HCT116 (cell line): ENCODE measurements around the gene TBCD. TPM values are rescaled to one million over a fixed set of nuclear protein-coding genes. Genes with fewer than 3 reads are reported as not detected.

Source experiments
- ATAC-seq: fragments of 200-7000 bp; cut with Tn5 transposase; 2 replicates; pipeline ENCODE4 v1.9.1; 2020; ENCODE audit warnings: mild to moderate bottlenecking, moderate library complexity
- BruUV-seq: library from RNA; stranded (reverse); fragments of 400-500 nt; replicated peaks from 2 replicates; lab custom pipeline; 2021; lab: Mats Ljungman, UMichigan
- CTCF ChIA-PET: fragments of 300-600 bp; sonication (Branson Sonifier 250); formaldehyde crosslinking; loops from one replicate; lab custom pipeline; 2021; ENCODE audit warnings: antibody characterized with exemption; lab: Charles Lee
- POLR2A ChIA-PET: fragments of 300-600, 350-600 bp; sonication (Branson Sonifier 250); formaldehyde crosslinking; loops from one replicate; lab custom pipeline; 2021; ENCODE audit warnings: antibody characterized with exemption; lab: Charles Lee
- RAD21 ChIA-PET, 2 experiments: fragments of 300-600 bp; sonication (Branson Sonifier 250); formaldehyde crosslinking; loops; one replicate each; lab custom pipeline; 2023; ENCODE audit warnings: low total read pairs in 2 of 2; ENCODE audit not compliant: uncharacterized antibody in 2 of 2, unreplicated experiment in 2 of 2, low non-redundant PET in 1 of 2; lab: Charles Lee
- DNase-seq: peaks from one replicate; pipeline ENCODE4 v3.0.0-alpha.2; 2010; ENCODE audit warnings: low read depth, low spot score
- H2AFZ ChIP-seq: fragments of 200-600 bp; shearing (Covaris generic), sonication (generic); 2 replicates; pipeline ENCODE4 v1.6.1; 2017; ENCODE audit warnings: low read depth, mixed run types, mixed read lengths, antibody characterized with exemption, low read length; ENCODE audit not compliant: poor library complexity, severe bottlenecking
- H3K27ac ChIP-seq: 2 replicates; pipeline ENCODE4 v1.5.1; 2012; ENCODE audit warnings: low read depth, low read length
- H3K27me3 ChIP-seq: fragments of 200-600 bp; sonication (generic); 2 replicates; pipeline ENCODE4 v1.6.1; 2016; ENCODE audit warnings: mixed run types, low read length, mixed read lengths; ENCODE audit not compliant: insufficient read depth
- H3K36me3 ChIP-seq, 2 experiments: fragments of 200-500 bp in 1 of 2; fragments of 200-600 bp in 1 of 2; sonication (Bioruptor generic) in 1 of 2; sonication (generic) in 1 of 2; 2 replicates each; pipeline versions ENCODE4 v1.5.1 to v1.6.1; 2014 to 2016; ENCODE audit warnings: low read length in 2 of 2, inconsistent platforms in 1 of 2, mixed read lengths in 1 of 2, mixed run types in 1 of 2; ENCODE audit not compliant: insufficient read depth in 2 of 2, control insufficient read depth in 1 of 2
- H3K4me1 ChIP-seq, 2 experiments: fragments of 200-600 bp in 1 of 2; sonication (generic) in 1 of 2; 2 replicates each; pipeline versions ENCODE4 v1.5.1 to v1.6.1; 2012 to 2017; ENCODE audit warnings: low read length in 2 of 2, inconsistent platforms in 1 of 2, mild to moderate bottlenecking in 1 of 2, mixed read lengths in 1 of 2, mixed run types in 1 of 2, moderate library complexity in 1 of 2; ENCODE audit not compliant: insufficient read depth in 2 of 2, control insufficient read depth in 1 of 2
- H3K4me2 ChIP-seq: fragments of 200-600 bp; sonication (generic); 2 replicates; pipeline ENCODE4 v1.6.1; 2017; ENCODE audit warnings: mixed run types, low read length, mixed read lengths
- H3K4me3 ChIP-seq, 2 experiments: fragments of 200-600 bp in 1 of 2; sonication (generic) in 1 of 2; replicated peaks in 1 of 2; 2 replicates each; pipeline ENCODE4 v1.5.1; 2011 to 2016; ENCODE audit warnings: low read length in 2 of 2, control low read depth in 1 of 2, low read depth in 1 of 2, mild to moderate bottlenecking in 1 of 2, mixed read lengths in 1 of 2, mixed run types in 1 of 2
- H3K79me2 ChIP-seq: fragments of 200-600 bp; sonication (generic); 2 replicates; pipeline ENCODE4 v1.6.1; 2017; ENCODE audit warnings: mild to moderate bottlenecking, mixed run types, low read length, moderate library complexity, mixed read lengths; ENCODE audit not compliant: insufficient read depth
- H3K9ac ChIP-seq: fragments of 200-600 bp; sonication (generic); 2 replicates; pipeline ENCODE4 v1.6.1; 2016; ENCODE audit warnings: low read length, mixed read lengths
- H3K9me2 ChIP-seq: fragments of 200-600 bp; sonication (generic), shearing (Covaris generic); 2 replicates; pipeline ENCODE4 v1.6.1; 2017; ENCODE audit warnings: mixed run types, mild to moderate bottlenecking, moderate library complexity; ENCODE audit not compliant: insufficient read depth
- H3K9me3 ChIP-seq, 2 experiments: fragments of 200-500 bp in 1 of 2; fragments of 200-600 bp in 1 of 2; sonication (Bioruptor generic) in 1 of 2; sonication (generic) in 1 of 2; 2 replicates each; pipeline ENCODE4 v1.6.1; 2014 to 2017; ENCODE audit warnings: low read length in 2 of 2, mixed read lengths in 2 of 2, inconsistent platforms in 1 of 2, low read depth in 1 of 2, mild to moderate bottlenecking in 1 of 2, mixed run types in 1 of 2, moderate library complexity in 1 of 2; ENCODE audit not compliant: control insufficient read depth in 1 of 2, insufficient read depth in 1 of 2
- H4K20me1 ChIP-seq: fragments of 200-600 bp; sonication (generic), shearing (Covaris generic); 2 replicates; pipeline ENCODE4 v1.6.1; 2017; ENCODE audit warnings: mixed run types, mild to moderate bottlenecking, moderate library complexity; ENCODE audit not compliant: insufficient read depth
- ATF3 ChIP-seq: IDR thresholded peaks from 2 replicates; pipeline ENCODE4 v1.6.1; 2012
- CBX3 ChIP-seq: IDR thresholded peaks from 2 replicates; pipeline ENCODE4 v1.6.1; 2012; ENCODE audit warnings: low read depth
- CTCF ChIP-seq, 3 experiments: fragments of 200-600 bp in 1 of 3; sonication (generic) in 1 of 3; IDR thresholded peaks in 2 of 3; conservative IDR thresholded peaks in 1 of 3; 2 replicates each; pipeline ENCODE4 v1.5.1; 2012 to 2017; ENCODE audit warnings: low read depth in 2 of 3, low read length in 2 of 3, antibody characterized with exemption in 1 of 3, borderline replicate concordance in 1 of 3, control low read depth in 1 of 3, mild to moderate bottlenecking in 1 of 3, mixed read lengths in 1 of 3, mixed run types in 1 of 3, moderate library complexity in 1 of 3; ENCODE audit not compliant: insufficient read depth in 1 of 3
- EGR1 ChIP-seq: IDR thresholded peaks from 2 replicates; pipeline ENCODE4 v1.6.1; 2012; ENCODE audit warnings: low read depth
- ELF1 ChIP-seq: IDR thresholded peaks from 2 replicates; pipeline ENCODE4 v1.6.1; 2012; ENCODE audit warnings: low read depth, borderline replicate concordance
- JUND ChIP-seq: IDR thresholded peaks from 2 replicates; pipeline ENCODE4 v1.6.1; 2012
- RAD21 ChIP-seq: IDR thresholded peaks from 2 replicates; pipeline ENCODE4 v1.6.1; 2012; ENCODE audit warnings: low read depth, mild to moderate bottlenecking
- REST ChIP-seq: IDR thresholded peaks from 2 replicates; pipeline ENCODE4 v1.6.1; 2012; ENCODE audit warnings: low read depth
- SIN3A ChIP-seq: IDR thresholded peaks from 2 replicates; pipeline ENCODE4 v1.6.1; 2012; ENCODE audit warnings: low read depth
- SRF ChIP-seq: IDR thresholded peaks from 2 replicates; pipeline ENCODE4 v1.6.1; 2012; ENCODE audit warnings: low read depth
- TCF7L2 ChIP-seq: IDR thresholded peaks from 2 replicates; pipeline ENCODE4 v1.7.0; 2011; ENCODE audit warnings: borderline replicate concordance, inconsistent platforms; ENCODE audit not compliant: insufficient read depth, insufficient read length; ENCODE audit errors: extremely low read depth
- YY1 ChIP-seq: IDR thresholded peaks from 2 replicates; pipeline ENCODE4 v1.6.1; 2011; ENCODE audit warnings: low read length, low read depth, moderate library complexity, mild to moderate bottlenecking; ENCODE audit not compliant: insufficient replicate concordance; ENCODE audit errors: extremely low read depth
- ZNF274 ChIP-seq: fragments of 200-500 bp; sonication (Bioruptor generic); IDR thresholded peaks from 2 replicates; pipeline ENCODE4 v1.6.1; 2014; ENCODE audit warnings: mild to moderate bottlenecking, low read depth, low read length, inconsistent platforms
- intact Hi-C: fragments of 100-400 bp; cut with micrococcal nuclease; formaldehyde crosslinking; loops from 2 replicates; pipeline ENCODE4 v1.10.0; 2022
- total RNA-seq: library from RNA; stranded (reverse); gene quantifications from one replicate; pipeline ENCODE4 v1.2.1, GENCODE V29; 2021; ENCODE audit not compliant: unreplicated experiment

Gene TBCD
- total RNA-seq, 1 experiment from 2014 or later, result 152 TPM

GRCh38 chr17:82817947-82818346 is 66.1 kb downstream of the TBCD start:
- Histone ChIP-seq H3K4me1 (no peaks in the 10 kb centered on the region), H3K9me2 (no peaks in the 10 kb centered on the region), H3K4me2 (no peak overlapping the region), H3K79me2 (peaks cover 15% of the 10 kb centered on the region; the same call in 1 of the 2 replicates), H3K27ac (no peak overlapping the region), H4K20me1 (no peaks in the 10 kb centered on the region), H3K9ac (no peak overlapping the region), H3K4me3 (no peak overlapping the region), H3K27me3 (no peaks in the 10 kb centered on the region), H3K9me3 (peaks cover 16 to 22% of the 10 kb centered on the region in 2 experiments; a peak in 3 of 4 replicates), H3K36me3 (peaks cover 4 to 48% of the 10 kb centered on the region in 2 experiments), H2AFZ (no peak overlapping the region)
- TF ChIP-seq TCF7L2, result no peak
- TF ChIP-seq ELF1, result no peak
- no peak for TF ChIP-seq JUND
- no peak for TF ChIP-seq SRF
- TF ChIP-seq RAD21, result no peak
- TF ChIP-seq ATF3, result no peak
- TF ChIP-seq EGR1, result no peak
- TF ChIP-seq CBX3, result no peak
- no peak for TF ChIP-seq ZNF274
- no peak for TF ChIP-seq YY1
- TF ChIP-seq CTCF (IDR thresholded peaks at IDR 0.05 in 2 of 3, conservative IDR thresholded peaks at IDR 0.05 in 1 of 3; ENCODE audit: borderline replicate concordance in 1 of 3, insufficient read depth in 1 of 3, low read depth in 2 of 3, low read length in 2 of 3), result no peak
- TF ChIP-seq SIN3A, result no peak
- no peak for TF ChIP-seq REST
- ChIA-PET POLR2A (no interaction called here), CTCF (no interaction called here), RAD21 (no interaction called here)
- no peak for ATAC-seq
- intact Hi-C loops, result no loop called here
- BruUV-seq, result no TSS peak
- no peak for DNase-seq
